Vagina (tissue), 2 donors: Measurements from ENCODE around the gene DUSP15. TPM values are rescaled to one million over a fixed set of nuclear protein-coding genes. Genes with fewer than 3 reads are reported as not detected.
"Not testable (repeated sequence)": the region's sequence is repeated elsewhere in the genome, so short reads cannot be mapped to it uniquely, and the experiment has no call there.

Experiments used
- DNase-seq, 2 donors: peaks; one replicate each; pipeline ENCODE4 v3.0.0-alpha.2; 2017; ENCODE audit errors: extremely low spot score in 2 of 2
- H3K27ac ChIP-seq: fragments of 200-600 bp; sonication (generic); one replicate; pipeline ENCODE4 v1.5.1; 2019
- H3K27me3 ChIP-seq: fragments of 200-600 bp; sonication (generic); one replicate; pipeline ENCODE4 v1.5.1; 2019
- H3K36me3 ChIP-seq, 2 donors: fragments of 200-600 bp; sonication (generic); one replicate each; pipeline ENCODE4 v1.5.1; 2017 to 2019
- H3K4me1 ChIP-seq: fragments of 200-600 bp; sonication (generic); one replicate; pipeline ENCODE4 v1.5.1; 2019
- H3K4me3 ChIP-seq, 2 donors: fragments of 200-600 bp; sonication (generic); 1 replicate in 1 of 2; 2 replicates in 1 of 2; pipeline ENCODE4 v1.5.1; 2016 to 2019
- H3K9me3 ChIP-seq: fragments of 200-600 bp; sonication (generic); one replicate; pipeline ENCODE4 v1.5.1; 2019
- POLR2A ChIP-seq, 2 donors: fragments of 450-650 bp; IDR thresholded peaks; one replicate each; pipeline ENCODE4 v1.6.1; 2017; ENCODE audit warnings: antibody characterized with exemption in 2 of 2, mild to moderate bottlenecking in 2 of 2, moderate library complexity in 2 of 2
- POLR2AphosphoS5 ChIP-seq, 2 donors: sonication (generic); formaldehyde crosslinking; IDR thresholded peaks; one replicate each; pipeline ENCODE4 v1.9.0; 2017; ENCODE audit warnings: antibody characterized with exemption in 2 of 2, mild to moderate bottlenecking in 2 of 2, low read depth in 1 of 2; ENCODE audit not compliant: insufficient read depth in 1 of 2
- intact Hi-C: fragments of 100-400 bp; cut with DNase I; formaldehyde crosslinking; loops from one replicate; pipeline ENCODE4 v1.15.1; 2023
- total RNA-seq: library from RNA; depleted of rRNA; stranded (reverse); fragments of >200 nt; gene quantifications from one replicate; pipeline ENCODE4 v1.2.3, GENCODE V29; 2016
- TF ChIP-seq, protein P1 (sequence below), 3 experiments: fragments of 450-650 bp in 2 of 3; fragments of 200-600 bp in 1 of 3; sonication (generic) in 1 of 3; IDR thresholded peaks; one replicate each; pipeline ENCODE4 v1.5.1; 2017 to 2019; ENCODE audit warnings: antibody characterized with exemption in 3 of 3, mild to moderate bottlenecking in 2 of 3, moderate library complexity in 2 of 3

DUSP15 gene
- total RNA-seq, 1 donor from 2014 or later, result 2.5 TPM

DNA sequence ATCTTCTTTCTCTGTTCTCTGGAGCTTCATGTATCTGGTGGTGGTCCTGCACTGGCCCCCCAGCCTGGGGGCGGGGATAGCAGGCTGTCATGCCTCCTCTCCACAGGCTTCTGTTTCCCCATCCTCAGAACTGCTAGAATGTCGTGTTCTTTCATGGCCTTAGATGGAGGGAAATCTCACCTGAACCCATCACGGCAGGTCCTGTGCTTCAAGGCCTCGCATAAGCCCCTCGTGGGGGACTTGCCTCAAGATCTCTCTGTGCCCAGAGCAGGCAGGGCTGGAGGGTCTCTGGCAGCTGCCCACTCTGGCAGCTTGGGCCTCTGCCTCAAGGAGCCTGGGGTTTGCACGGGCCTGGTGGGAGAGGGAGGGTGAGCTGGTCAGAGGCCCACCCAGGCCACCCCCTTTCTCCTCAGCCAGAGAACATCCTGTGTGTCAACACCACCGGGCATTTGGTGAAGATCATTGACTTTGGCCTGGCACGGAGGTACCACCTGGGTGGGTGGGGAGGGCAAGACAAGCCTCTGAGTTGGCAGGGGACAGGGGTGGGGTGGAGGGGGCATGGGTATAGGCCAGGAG, 39.8 kb downstream of the DUSP15 start:
- TF ChIP-seq POLR2AphosphoS5 (IDR thresholded peaks at IDR 0.05; ENCODE audit: insufficient read depth in 1 of 2, low read depth in 1 of 2) (no peak), POLR2A (IDR thresholded peaks at IDR 0.05) (no peak)
- TF ChIP-seq, protein P1, sequence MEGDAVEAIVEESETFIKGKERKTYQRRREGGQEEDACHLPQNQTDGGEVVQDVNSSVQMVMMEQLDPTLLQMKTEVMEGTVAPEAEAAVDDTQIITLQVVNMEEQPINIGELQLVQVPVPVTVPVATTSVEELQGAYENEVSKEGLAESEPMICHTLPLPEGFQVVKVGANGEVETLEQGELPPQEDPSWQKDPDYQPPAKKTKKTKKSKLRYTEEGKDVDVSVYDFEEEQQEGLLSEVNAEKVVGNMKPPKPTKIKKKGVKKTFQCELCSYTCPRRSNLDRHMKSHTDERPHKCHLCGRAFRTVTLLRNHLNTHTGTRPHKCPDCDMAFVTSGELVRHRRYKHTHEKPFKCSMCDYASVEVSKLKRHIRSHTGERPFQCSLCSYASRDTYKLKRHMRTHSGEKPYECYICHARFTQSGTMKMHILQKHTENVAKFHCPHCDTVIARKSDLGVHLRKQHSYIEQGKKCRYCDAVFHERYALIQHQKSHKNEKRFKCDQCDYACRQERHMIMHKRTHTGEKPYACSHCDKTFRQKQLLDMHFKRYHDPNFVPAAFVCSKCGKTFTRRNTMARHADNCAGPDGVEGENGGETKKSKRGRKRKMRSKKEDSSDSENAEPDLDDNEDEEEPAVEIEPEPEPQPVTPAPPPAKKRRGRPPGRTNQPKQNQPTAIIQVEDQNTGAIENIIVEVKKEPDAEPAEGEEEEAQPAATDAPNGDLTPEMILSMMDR (IDR thresholded peaks at IDR 0.05), result no peak
- Histone ChIP-seq H3K27me3 (no peaks in the 10 kb centered on the region), H3K36me3 (no peaks in the 10 kb centered on the region), H3K4me3 (no peak overlapping the region), H3K4me1 (peaks cover 3% of the 10 kb centered on the region), H3K27ac (no peak overlapping the region), H3K9me3 (no peaks in the 10 kb centered on the region)
- no peak for DNase-seq
- intact Hi-C loops, result no loop called here

DNA sequence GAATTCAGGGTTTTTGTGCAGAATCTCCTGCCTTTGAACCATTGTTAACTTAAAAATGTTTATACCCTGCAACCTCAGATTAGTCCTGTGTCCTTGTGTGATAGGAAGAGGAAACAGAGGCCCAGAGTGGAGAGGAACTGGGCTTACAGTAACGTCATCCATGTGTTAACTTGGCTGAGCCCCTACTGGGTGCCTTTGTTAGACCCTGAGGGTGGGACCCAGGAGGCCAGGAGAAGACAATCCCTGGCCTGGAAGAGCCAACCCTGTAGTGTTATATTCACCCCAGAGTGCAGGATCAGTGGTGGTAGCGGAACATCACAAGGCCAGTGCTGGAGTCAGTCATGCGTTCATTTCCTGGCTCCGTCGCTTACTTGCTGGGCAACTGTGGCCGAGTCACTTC, 40.6 kb downstream of the DUSP15 start:
- H3K27me3 ChIP-seq, result no peaks in the 10 kb centered on the region
- no peak overlapping the region for H3K27ac ChIP-seq
- H3K4me1 ChIP-seq, result no peaks in the 10 kb centered on the region
- TF ChIP-seq POLR2AphosphoS5 (IDR thresholded peaks at IDR 0.05; ENCODE audit: insufficient read depth in 1 of 2, low read depth in 1 of 2), result no peak
- no peak for TF ChIP-seq POLR2A (IDR thresholded peaks at IDR 0.05)
- TF ChIP-seq, protein P1 (IDR thresholded peaks at IDR 0.05), result no peak
- DNase-seq, result no peak
- intact Hi-C loops, result loop anchor here (10.0 kb wide), 1 partner anchor 205 kb away; no protein-coding TSS in a partner anchor
- H3K36me3 ChIP-seq, result no peaks in the 10 kb centered on the region
- H3K4me3 ChIP-seq, result no peak overlapping the region
- H3K9me3 ChIP-seq, result no peaks in the 10 kb centered on the region

DNA sequence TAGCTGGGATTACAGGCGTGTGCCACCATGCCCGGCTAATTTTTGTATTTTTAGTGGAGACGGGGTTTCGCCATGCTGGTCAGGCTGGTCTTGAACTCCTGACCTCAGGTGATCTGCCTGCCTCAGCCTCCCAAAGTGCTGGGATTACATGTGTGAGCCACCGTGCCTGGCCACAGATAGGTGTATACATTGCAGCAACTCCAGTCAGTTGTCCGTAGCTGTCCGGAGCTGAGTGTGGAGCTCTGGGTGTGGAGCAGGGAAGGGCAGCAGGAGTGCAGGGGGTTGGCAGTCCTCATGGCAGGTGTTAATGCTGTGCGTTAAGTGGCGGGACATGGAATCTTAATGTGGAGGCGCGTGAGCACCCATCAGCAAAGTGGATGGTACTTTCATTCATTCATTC, 42.3 kb downstream of the DUSP15 start:
- not testable (repeated sequence) for H3K4me3 ChIP-seq, DNase-seq, H3K27ac ChIP-seq, H3K4me1 ChIP-seq, H3K9me3 ChIP-seq, H3K27me3 ChIP-seq, H3K36me3 ChIP-seq
- intact Hi-C loops, result loop anchor here (10.0 kb wide), 1 partner anchor 207 kb away; no protein-coding TSS in a partner anchor

DNA sequence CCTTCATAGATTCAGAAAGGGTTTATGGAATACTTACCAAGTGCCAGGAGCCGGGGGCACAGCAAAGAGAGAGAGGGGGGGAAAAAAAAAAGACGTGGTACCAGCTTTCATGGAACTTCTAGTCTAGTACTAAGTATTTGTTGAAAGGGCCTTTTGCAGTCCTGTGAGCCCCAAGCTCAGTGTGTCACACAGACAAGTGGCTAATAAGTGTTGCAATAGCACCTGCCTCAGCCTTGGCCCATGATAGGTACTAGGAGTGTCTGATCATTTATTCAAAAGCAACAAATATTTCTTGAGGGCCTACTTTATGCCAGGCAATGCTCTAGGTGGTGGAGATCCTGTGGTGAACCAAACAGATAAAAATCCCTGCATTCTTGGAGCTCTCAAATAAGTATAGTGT, 43.3 kb downstream of the DUSP15 start:
- no peak for DNase-seq
- Histone ChIP-seq H3K9me3 (no peaks in the 10 kb centered on the region), H3K27ac (no peak overlapping the region), H3K27me3 (no peaks in the 10 kb centered on the region), H3K4me1 (peaks cover 13% of the 10 kb centered on the region), H3K36me3 (no peaks in the 10 kb centered on the region), H3K4me3 (no peak overlapping the region)
- intact Hi-C loops, result loop anchor here (10.0 kb wide), 1 partner anchor 208 kb away; no protein-coding TSS in a partner anchor
- TF ChIP-seq POLR2A (IDR thresholded peaks at IDR 0.05) (no peak), POLR2AphosphoS5 (IDR thresholded peaks at IDR 0.05; ENCODE audit: insufficient read depth in 1 of 2, low read depth in 1 of 2) (no peak)
- TF ChIP-seq, protein P1 (IDR thresholded peaks at IDR 0.05), result no peak

DNA sequence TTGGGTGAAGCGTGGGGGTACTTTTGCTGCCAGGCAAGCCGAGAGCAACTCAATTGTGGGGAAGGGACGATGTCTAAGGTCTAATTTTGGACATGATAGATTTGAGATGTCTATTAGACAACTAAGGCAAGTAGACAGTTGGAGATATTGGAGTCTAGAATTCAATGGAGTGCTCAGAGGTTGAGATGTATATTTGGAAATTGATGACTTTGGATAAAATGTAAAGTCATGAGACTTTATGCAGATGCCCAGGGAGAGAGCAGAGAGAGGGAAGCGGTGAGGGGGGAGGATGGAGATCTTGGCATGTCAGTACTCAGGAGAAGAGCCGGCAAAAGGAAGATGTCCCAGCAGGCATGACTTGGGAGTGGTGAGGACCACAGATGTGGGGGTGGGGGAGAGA, 44.3 kb downstream of the DUSP15 start:
- intact Hi-C loops, result loop anchor here (10.0 kb wide), 1 partner anchor 209 kb away; no protein-coding TSS in a partner anchor

More for the DNA sequence above, 44.3 kb downstream of the DUSP15 start:
- Histone ChIP-seq H3K4me1 (peaks cover 13% of the 10 kb centered on the region), H3K27me3 (no peaks in the 10 kb centered on the region), H3K27ac (no peak overlapping the region), H3K4me3 (no peak overlapping the region), H3K36me3 (no peaks in the 10 kb centered on the region), H3K9me3 (no peaks in the 10 kb centered on the region)
- TF ChIP-seq POLR2A (IDR thresholded peaks at IDR 0.05), result no peak
- TF ChIP-seq POLR2AphosphoS5 (IDR thresholded peaks at IDR 0.05; ENCODE audit: insufficient read depth in 1 of 2, low read depth in 1 of 2), result no peak
- TF ChIP-seq, protein P1 (IDR thresholded peaks at IDR 0.05), result no peak
- DNase-seq, result no peak
